Raji (cell line): ENCODE data around the gene RIMKLA.

Source experiments
- POLR2A ChIP-seq: IDR thresholded peaks from 2 replicates; pipeline ENCODE4 v1.6.1; 2011; ENCODE audit warnings: low read depth, low read length, control low read depth; ENCODE audit not compliant: insufficient read depth

RIMKLA gene

GRCh38 chr1:42403880-42404400 lies 23.3 kb downstream of the RIMKLA start:
- TF ChIP-seq POLR2A, result no peak

- no peak for TF ChIP-seq POLR2A
Observed at GRCh38 chr1:42414551-42415496, 34.2 kb downstream of the RIMKLA start.

- no peak for TF ChIP-seq POLR2A
Observed at GRCh38 chr1:42417166-42417565, 36.6 kb downstream of the RIMKLA start.

GRCh38 chr1:42418516-42418915 lies 37.9 kb downstream of the RIMKLA start:
- no peak for TF ChIP-seq POLR2A

- TF ChIP-seq POLR2A, result no peak
Observed at GRCh38 chr1:42419126-42419821, 38.7 kb downstream of the RIMKLA start.

- TF ChIP-seq POLR2A, result no peak
Observed at GRCh38 chr1:42420121-42420520, 39.5 kb downstream of the RIMKLA start.

GRCh38 chr1:42420911-42421585 lies 40.5 kb downstream of the RIMKLA start:
- TF ChIP-seq POLR2A, result no peak

GRCh38 chr1:42422737-42423136 lies 42.1 kb downstream of the RIMKLA start:
- no peak for TF ChIP-seq POLR2A

GRCh38 chr1:42423681-42424080 lies 43.1 kb downstream of the RIMKLA start:
- TF ChIP-seq POLR2A, result no peak

- TF ChIP-seq POLR2A, result no peak
Observed at GRCh38 chr1:42424201-42424600, 43.6 kb downstream of the RIMKLA start.

- no peak for TF ChIP-seq POLR2A
Observed at GRCh38 chr1:42427240-42427639, 46.6 kb downstream of the RIMKLA start.

GRCh38 chr1:42429603-42430002 lies 49.0 kb downstream of the RIMKLA start:
- TF ChIP-seq POLR2A, result no peak

GRCh38 chr1:42430286-42431135 lies 49.9 kb downstream of the RIMKLA start:
- no peak for TF ChIP-seq POLR2A

- no peak for TF ChIP-seq POLR2A
Observed at GRCh38 chr1:42431514-42431913, 50.9 kb downstream of the RIMKLA start.
